B cell (primary cell): ENCODE results near the gene BEND7. TPM values are rescaled to one million over a fixed set of nuclear protein-coding genes. Genes with fewer than 3 reads are reported as not detected.

Experiments used
- ATAC-seq: fragments of 200-7000 bp; cut with Tn5 transposase; one replicate; pipeline ENCODE4 v1.10.0; 2021; ENCODE audit warnings: low read depth, mild to moderate bottlenecking, moderate number of reproducible peaks, moderate library complexity
- CTCF ChIA-PET: fragments of 350-600 bp; sonication (Branson Sonifier 250); formaldehyde crosslinking; loops from one replicate; lab custom pipeline; 2021; ENCODE audit warnings: antibody characterized with exemption, inconsistent platforms; lab: Charles Lee
- POLR2A ChIA-PET: fragments of 350-600 bp; sonication (Branson Sonifier 250); formaldehyde crosslinking; loops from one replicate; lab custom pipeline; 2021; ENCODE audit warnings: antibody characterized with exemption; lab: Charles Lee
- DNase-seq: peaks from one replicate; pipeline ENCODE4 v3.0.0; 2013
- H2AFZ ChIP-seq: 2 replicates; pipeline ENCODE4 v1.6.1; 2012; ENCODE audit warnings: mild to moderate bottlenecking, low read depth, low read length; ENCODE audit not compliant: insufficient read depth, poor library complexity, severe bottlenecking
- H3K27ac ChIP-seq, 2 donors: 1 replicate in 1 of 2; 2 replicates in 1 of 2; pipeline ENCODE4 v1.5.1; 2012 to 2013; ENCODE audit warnings: low read length in 2 of 2, mild to moderate bottlenecking in 2 of 2, moderate library complexity in 1 of 2
- H3K27me3 ChIP-seq, 4 experiments: fragments of 200-600 bp in 1 of 4; sonication (generic) in 1 of 4; replicated peaks in 1 of 4; 1 replicate in 2 of 4; 2 replicates in 2 of 4; pipeline versions ENCODE4 v1.6.1 to v1.7.0; 2013 to 2016; ENCODE audit warnings: low read length in 3 of 4, mild to moderate bottlenecking in 2 of 4, mixed read lengths in 1 of 4, moderate library complexity in 1 of 4; ENCODE audit not compliant: insufficient read depth in 4 of 4, control insufficient read depth in 3 of 4; ENCODE audit errors: control extremely low read depth in 1 of 4
- H3K36me3 ChIP-seq, 2 experiments: replicated peaks in 1 of 2; 1 replicate in 1 of 2; 2 replicates in 1 of 2; pipeline versions ENCODE4 v1.6.1 to v1.7.1; 2013; ENCODE audit warnings: low read length in 1 of 2; ENCODE audit not compliant: insufficient read depth in 2 of 2, control insufficient read depth in 1 of 2; ENCODE audit errors: control extremely low read depth in 1 of 2, extremely low read depth in 1 of 2
- H3K4me1 ChIP-seq, 2 donors: fragments of 200-600 bp in 1 of 2; sonication (generic) in 1 of 2; 1 replicate in 1 of 2; 2 replicates in 1 of 2; pipeline versions ENCODE4 v1.5.1 to v1.6.1; 2013 to 2017; ENCODE audit warnings: low read length in 2 of 2; ENCODE audit not compliant: control insufficient read depth in 2 of 2, insufficient read depth in 2 of 2
- H3K4me2 ChIP-seq: replicated peaks from 2 replicates; pipeline ENCODE3; 2012; ENCODE audit warnings: mild to moderate bottlenecking, low read depth, low read length; ENCODE audit not compliant: poor library complexity, severe bottlenecking
- H3K4me3 ChIP-seq, 5 experiments: fragments of 200-600 bp in 1 of 5; sonication (generic) in 1 of 5; 1 replicate in 3 of 5; 2 replicates in 2 of 5; pipeline versions ENCODE4 v1.5.1 to v1.7.0; 2011 to 2016; ENCODE audit warnings: low read length in 4 of 5, mild to moderate bottlenecking in 4 of 5, low read depth in 2 of 5, control low read depth in 1 of 5, moderate library complexity in 1 of 5; ENCODE audit not compliant: insufficient read depth in 1 of 5; ENCODE audit errors: control extremely low read depth in 1 of 5, extremely low read depth in 1 of 5
- H3K79me2 ChIP-seq: fragments of 200-600 bp; sonication (generic); one replicate; pipeline ENCODE4 v1.6.0; 2016; ENCODE audit warnings: low read length; ENCODE audit not compliant: control insufficient read depth, insufficient read depth
- H3K9ac ChIP-seq: fragments of 200-600 bp; sonication (generic); 2 replicates; pipeline ENCODE4 v1.6.1; 2017; ENCODE audit warnings: mild to moderate bottlenecking, low read length, moderate library complexity
- H3K9me3 ChIP-seq, 3 donors: one replicate each; pipeline versions ENCODE4 v1.6.1 to v1.7.1; 2013; ENCODE audit warnings: low read length in 2 of 3; ENCODE audit not compliant: control insufficient read depth in 2 of 3, insufficient read depth in 1 of 3; ENCODE audit errors: control extremely low read depth in 1 of 3
- H4K20me1 ChIP-seq: 2 replicates; pipeline ENCODE4 v1.6.0; 2012; ENCODE audit warnings: mild to moderate bottlenecking, low read length; ENCODE audit not compliant: insufficient read depth, control insufficient read depth, poor library complexity, severe bottlenecking
- H3K27ac Mint-ChIP-seq: one replicate; pipeline ENCODE4 v1.8.0; 2021; ENCODE audit warnings: mixed read lengths
- H3K27me3 Mint-ChIP-seq: one replicate; pipeline ENCODE4 v1.8.0; 2021; ENCODE audit warnings: mixed read lengths
- H3K4me1 Mint-ChIP-seq: one replicate; pipeline ENCODE4 v1.8.0; 2021; ENCODE audit warnings: mixed read lengths
- H3K4me3 Mint-ChIP-seq: one replicate; pipeline ENCODE4 v1.8.0; 2021; ENCODE audit warnings: mixed read lengths
- H3K9me3 Mint-ChIP-seq: one replicate; pipeline ENCODE4 v1.8.0; 2022; ENCODE audit warnings: mixed read lengths; ENCODE audit not compliant: insufficient read depth
- CTCF ChIP-seq: fragments of 200-600 bp; IDR thresholded peaks from one replicate; pipeline ENCODE4 v1.8.0; 2022; ENCODE audit warnings: antibody characterized with exemption, mild to moderate bottlenecking
- EZH2 ChIP-seq: IDR thresholded peaks from 2 replicates; pipeline ENCODE4 v1.6.1; 2012; ENCODE audit warnings: borderline replicate concordance, low read depth, mild to moderate bottlenecking, moderate library complexity, low read length; ENCODE audit not compliant: insufficient read depth, poor library complexity, severe bottlenecking
- WGBS: methylation state at CpG from one replicate; pipeline ENCODE4 v1.1.5; 2013; ENCODE audit warnings: missing lambda C conversion rate; ENCODE audit not compliant: insufficient coverage; 5-methylcytosine and 5-hydroxymethylcytosine counted together
- intact Hi-C: fragments of 100-400 bp; cut with micrococcal nuclease; formaldehyde crosslinking; loops from one replicate; pipeline ENCODE4 v1.10.0; 2022
- polyA plus RNA-seq: library from polyadenylated mRNA; depleted of rRNA; stranded (reverse); fragments of >200 nt; gene quantifications from 2 replicates; pipeline ENCODE4 v1.2.3, GENCODE V29; 2012
- total RNA-seq, 2 donors: library from RNA; stranded (reverse); fragments of 120-200 nt in 1 of 2; gene quantifications; 1 replicate in 1 of 2; 2 replicates in 1 of 2; pipeline versions ENCODE4 v1.2.3 to v1.2.4, GENCODE V29; 2013 to 2022

The BEND7 gene
- total and polyA plus RNA-seq, 2 donors (not counting 1 experiment from before 2014, with no cell fraction given), result 0.10 TPM; not detected in 1

DNA sequence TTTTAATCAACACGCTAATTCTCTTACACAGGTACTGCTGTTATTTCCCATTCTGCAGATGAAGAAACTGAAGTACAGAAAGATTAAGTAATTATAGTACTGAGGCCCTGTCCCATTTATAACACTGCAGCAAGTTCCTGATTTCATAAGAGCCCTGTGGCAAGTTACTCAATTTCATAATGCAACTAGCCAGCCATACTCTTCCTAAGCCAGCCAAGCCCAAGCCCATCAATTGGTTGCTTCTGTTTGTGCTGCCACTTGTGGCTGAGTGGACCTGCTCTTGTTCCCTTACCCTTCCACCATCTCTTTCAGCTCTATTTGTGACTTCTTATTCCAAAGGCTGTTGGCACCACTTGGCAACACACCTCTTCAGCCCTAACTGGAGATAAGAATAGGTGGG lies 38.2 kb upstream of the BEND7 start:
- ATAC-seq (no peak), DNase-seq (no peak)
- intact Hi-C loops, result no loop called here
- WGBS, result no CpG with 5 or more reads among the region's 1 CpG
- no peak overlapping the region for H2AFZ ChIP-seq
- no peaks in the 10 kb centered on the region for H3K9me3 ChIP-seq
- Mint-ChIP-seq H3K4me3 (no peak overlapping the region), H3K27ac (no peak overlapping the region), H3K9me3 (no peaks in the 10 kb centered on the region), H3K27me3 (peaks cover 50% of the 10 kb centered on the region), H3K4me1 (no peaks in the 10 kb centered on the region)
- H3K27me3 ChIP-seq, result peaks cover 0 to 3% (median 0%) of the 10 kb centered on the region in 4 experiments
- H3K4me2 ChIP-seq, result no peak overlapping the region
- H4K20me1 ChIP-seq, result no peaks in the 10 kb centered on the region
- no peaks in the 10 kb centered on the region for H3K36me3 ChIP-seq
- no peak for TF ChIP-seq CTCF
- no peak for TF ChIP-seq EZH2
- no peak overlapping the region for H3K27ac ChIP-seq
- CTCF ChIA-PET, result no interaction called here
- no peaks in the 10 kb centered on the region for H3K79me2 ChIP-seq
- no peak overlapping the region for H3K9ac ChIP-seq
- H3K4me1 ChIP-seq, result no peaks in the 10 kb centered on the region
- no peak overlapping the region for H3K4me3 ChIP-seq
- POLR2A ChIA-PET, result no interaction called here

DNA sequence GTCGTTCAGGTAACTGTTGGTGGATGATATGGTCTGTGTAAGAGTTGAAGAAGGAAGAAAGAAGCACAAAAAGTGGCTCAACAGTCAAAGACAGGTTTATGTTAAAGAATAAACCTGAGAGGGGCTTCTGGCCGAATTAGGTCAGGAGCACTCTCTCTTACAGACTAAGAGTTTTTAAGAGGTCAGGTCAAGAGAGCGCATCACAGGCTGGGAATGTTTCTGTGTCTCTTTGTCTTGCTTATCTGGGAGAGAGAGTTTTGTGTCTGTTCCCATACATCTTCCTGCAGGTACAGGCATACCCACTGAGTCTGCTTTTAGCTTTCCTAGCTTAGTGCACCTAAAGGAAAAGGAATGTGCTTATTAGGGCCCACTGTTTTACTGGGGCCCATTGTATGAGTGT lies 35.8 kb upstream of the BEND7 start:
- Histone ChIP-seq H3K9ac (no peak overlapping the region), H3K9me3 (no peaks in the 10 kb centered on the region), H4K20me1 (no peaks in the 10 kb centered on the region), H2AFZ (no peak overlapping the region), H3K4me1 (no peaks in the 10 kb centered on the region), H3K4me3 (no peak overlapping the region), H3K36me3 (no peaks in the 10 kb centered on the region), H3K79me2 (no peaks in the 10 kb centered on the region), H3K4me2 (no peak overlapping the region), H3K27ac (no peak overlapping the region), H3K27me3 (peaks cover 0 to 3% (median 0%) of the 10 kb centered on the region in 4 experiments)
- DNase-seq, result no peak
- WGBS, result 94% methylated on average over 2 of the region's 3 CpGs
- peaks cover 41% of the 10 kb centered on the region for H3K27me3 Mint-ChIP-seq
- ChIA-PET CTCF (no interaction called here), POLR2A (no interaction called here)
- intact Hi-C loops, result no loop called here
- no peak overlapping the region for H3K4me3 Mint-ChIP-seq
- H3K9me3 Mint-ChIP-seq, result no peaks in the 10 kb centered on the region
- TF ChIP-seq CTCF (no peak), EZH2 (no peak)
- no peaks in the 10 kb centered on the region for H3K4me1 Mint-ChIP-seq
- no peak for ATAC-seq
- H3K27ac Mint-ChIP-seq, result no peak overlapping the region
